Measurements from ENCODE around the gene LNX2.

The LNX2 gene

DNA sequence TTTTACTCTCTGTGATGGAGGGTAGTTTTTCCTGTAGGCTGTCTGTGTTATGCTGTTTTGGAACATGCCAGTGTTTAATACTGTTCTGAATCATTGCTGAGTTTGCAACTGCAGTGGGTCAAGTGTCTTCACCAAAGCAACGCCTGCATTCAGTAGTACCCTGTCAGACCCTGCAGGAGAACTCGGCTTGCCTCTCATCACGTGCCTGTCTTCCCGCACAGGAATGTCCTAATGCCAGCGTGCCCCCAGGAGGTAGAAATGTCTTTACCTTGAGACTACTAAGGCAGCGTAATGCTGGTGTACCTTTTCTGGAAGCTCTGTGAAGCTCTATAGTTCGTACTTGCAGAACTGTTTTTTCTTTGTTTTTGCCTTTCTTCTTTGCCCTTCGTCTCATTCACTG lies 43.6 kb upstream of the LNX2 start:
- Histone ChIP-seq H3K4me3 (ENCODE audit: low read depth, low read length) (no peak overlapping the region), H2AFZ (no peak overlapping the region), H3K9me3 (ENCODE audit: control insufficient read depth, low read length) (no peaks in the 10 kb centered on the region), H3K9ac (no peak overlapping the region), H3K4me2 (ENCODE audit: low read length) (no peak overlapping the region), H3K4me1 (no peaks in the 10 kb centered on the region), H3K79me2 (no peaks in the 10 kb centered on the region), H3K27ac (no peak overlapping the region), H3K36me3 (ENCODE audit: control insufficient read depth, insufficient read depth, low read length) (no peaks in the 10 kb centered on the region), H3K27me3 (ENCODE audit: control insufficient read depth, insufficient read depth, low read length) (no peaks in the 10 kb centered on the region)
- TF ChIP-seq, protein P1, sequence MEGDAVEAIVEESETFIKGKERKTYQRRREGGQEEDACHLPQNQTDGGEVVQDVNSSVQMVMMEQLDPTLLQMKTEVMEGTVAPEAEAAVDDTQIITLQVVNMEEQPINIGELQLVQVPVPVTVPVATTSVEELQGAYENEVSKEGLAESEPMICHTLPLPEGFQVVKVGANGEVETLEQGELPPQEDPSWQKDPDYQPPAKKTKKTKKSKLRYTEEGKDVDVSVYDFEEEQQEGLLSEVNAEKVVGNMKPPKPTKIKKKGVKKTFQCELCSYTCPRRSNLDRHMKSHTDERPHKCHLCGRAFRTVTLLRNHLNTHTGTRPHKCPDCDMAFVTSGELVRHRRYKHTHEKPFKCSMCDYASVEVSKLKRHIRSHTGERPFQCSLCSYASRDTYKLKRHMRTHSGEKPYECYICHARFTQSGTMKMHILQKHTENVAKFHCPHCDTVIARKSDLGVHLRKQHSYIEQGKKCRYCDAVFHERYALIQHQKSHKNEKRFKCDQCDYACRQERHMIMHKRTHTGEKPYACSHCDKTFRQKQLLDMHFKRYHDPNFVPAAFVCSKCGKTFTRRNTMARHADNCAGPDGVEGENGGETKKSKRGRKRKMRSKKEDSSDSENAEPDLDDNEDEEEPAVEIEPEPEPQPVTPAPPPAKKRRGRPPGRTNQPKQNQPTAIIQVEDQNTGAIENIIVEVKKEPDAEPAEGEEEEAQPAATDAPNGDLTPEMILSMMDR (IDR thresholded peaks at IDR 0.05) = no peak

DNA sequence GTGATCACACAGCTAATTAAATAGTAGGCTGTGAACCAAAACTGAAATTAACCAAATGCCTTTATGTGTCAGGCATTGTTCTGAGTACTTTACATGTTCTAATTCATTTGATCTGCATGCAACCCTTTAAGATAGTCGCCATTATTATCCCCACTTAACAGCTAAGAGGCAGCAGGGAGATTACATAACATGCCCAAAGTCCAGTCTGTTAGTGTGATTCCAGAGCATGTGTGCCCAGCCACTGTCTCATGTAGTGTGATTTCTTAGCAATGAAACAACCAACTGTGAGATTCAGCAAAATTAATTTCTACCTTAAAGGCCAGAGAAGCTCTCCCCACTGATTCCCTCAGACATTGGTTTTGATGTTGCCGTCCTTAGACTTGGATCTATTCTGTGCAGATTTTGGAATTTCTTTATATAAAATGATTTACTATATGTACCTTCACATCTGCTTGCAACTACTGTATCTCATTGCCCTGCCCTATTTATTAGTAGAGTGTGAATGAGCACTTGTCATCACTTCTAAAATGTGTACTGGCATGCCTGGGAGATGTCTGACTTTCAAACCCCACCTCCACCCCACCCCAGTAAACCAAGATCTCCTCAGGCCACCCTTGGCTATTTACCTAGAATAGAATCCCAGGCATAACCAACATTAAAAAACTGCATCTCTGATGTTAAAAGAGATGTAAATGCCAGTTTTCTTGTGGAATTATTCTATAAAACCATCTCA lies 42.6 kb upstream of the LNX2 start:
- H3K9ac ChIP-seq = no peak overlapping the region
- no peaks in the 10 kb centered on the region for H3K4me1 ChIP-seq
- no peaks in the 10 kb centered on the region for H3K79me2 ChIP-seq
- H3K27ac ChIP-seq = no peak overlapping the region
- no peaks in the 10 kb centered on the region for H3K27me3 ChIP-seq (ENCODE audit: control insufficient read depth, insufficient read depth, low read length)
- H3K4me2 ChIP-seq (ENCODE audit: low read length) = no peak overlapping the region
- H3K9me3 ChIP-seq (ENCODE audit: control insufficient read depth, low read length) = no peaks in the 10 kb centered on the region
- no peaks in the 10 kb centered on the region for H3K36me3 ChIP-seq (ENCODE audit: control insufficient read depth, insufficient read depth, low read length)
- TF ChIP-seq, protein P1 (IDR thresholded peaks at IDR 0.05) = no peak
- H3K4me3 ChIP-seq (ENCODE audit: low read depth, low read length) = no peak overlapping the region
- H2AFZ ChIP-seq = no peak overlapping the region

DNA sequence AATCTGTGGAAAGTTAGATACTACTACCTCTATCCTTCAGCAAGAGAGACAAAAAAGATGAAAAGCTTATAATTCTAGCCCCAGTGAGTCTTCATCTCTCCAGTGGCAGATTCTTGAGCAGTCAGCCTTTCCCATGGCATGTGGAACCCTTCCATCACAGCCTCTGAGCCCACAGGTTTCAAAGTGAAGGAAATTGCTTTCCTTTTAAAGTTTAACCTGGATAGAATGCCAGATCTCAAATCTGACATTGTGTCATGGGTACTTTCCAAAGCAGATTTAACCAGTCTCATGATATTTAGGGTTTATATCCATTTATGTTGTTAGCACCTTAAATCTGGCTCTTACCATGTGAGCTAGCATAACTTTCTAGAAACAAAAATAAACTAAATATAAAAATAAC lies 40.7 kb upstream of the LNX2 start:
- Histone ChIP-seq H3K4me2 (ENCODE audit: low read length) (no peak overlapping the region), H2AFZ (no peak overlapping the region), H3K36me3 (ENCODE audit: control insufficient read depth, insufficient read depth, low read length) (no peaks in the 10 kb centered on the region), H3K27ac (no peak overlapping the region), H3K79me2 (no peaks in the 10 kb centered on the region), H3K9me3 (ENCODE audit: control insufficient read depth, low read length) (no peaks in the 10 kb centered on the region), H3K4me3 (ENCODE audit: low read depth, low read length) (no peak overlapping the region), H3K9ac (no peak overlapping the region), H3K4me1 (no peaks in the 10 kb centered on the region), H3K27me3 (ENCODE audit: control insufficient read depth, insufficient read depth, low read length) (no peaks in the 10 kb centered on the region)
- TF ChIP-seq, protein P1 (IDR thresholded peaks at IDR 0.05) = no peak

DNA sequence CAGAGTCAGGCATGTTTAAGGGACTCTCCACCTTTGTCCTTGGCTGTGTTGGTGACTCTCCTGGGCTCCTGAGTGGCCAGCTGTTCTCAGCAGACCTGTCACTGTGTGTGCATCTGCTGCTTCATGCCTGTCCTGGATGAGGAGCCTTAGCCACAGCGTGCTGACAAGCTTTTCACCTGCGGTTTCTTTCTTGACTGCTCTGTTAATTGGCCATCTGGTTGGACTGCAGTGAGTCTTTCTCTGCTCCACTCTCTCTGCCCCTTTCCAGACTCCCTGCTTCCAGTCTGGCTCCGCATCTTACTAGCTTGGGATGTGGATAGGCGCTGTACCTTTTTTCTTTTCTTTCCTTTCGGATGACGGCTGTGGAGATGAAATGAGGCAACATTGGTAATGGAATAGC lies 40.2 kb upstream of the LNX2 start:
- Histone ChIP-seq H3K4me3 (ENCODE audit: low read depth, low read length) (no peak overlapping the region), H3K36me3 (ENCODE audit: control insufficient read depth, insufficient read depth, low read length) (no peaks in the 10 kb centered on the region), H3K4me1 (no peaks in the 10 kb centered on the region), H2AFZ (no peak overlapping the region), H3K79me2 (no peaks in the 10 kb centered on the region), H3K27me3 (ENCODE audit: control insufficient read depth, insufficient read depth, low read length) (no peaks in the 10 kb centered on the region), H3K4me2 (ENCODE audit: low read length) (no peak overlapping the region), H3K27ac (no peak overlapping the region), H3K9ac (no peak overlapping the region), H3K9me3 (ENCODE audit: control insufficient read depth, low read length) (no peaks in the 10 kb centered on the region)
- TF ChIP-seq, protein P1 (IDR thresholded peaks at IDR 0.05) = no peak
